GM19193 (cell line): ENCODE results near the gene TRIM66.
A peak's percentile ranks its signal among the peaks of the same experiment; 100 is the strongest.

Experiments used
- POLR2A ChIP-seq: IDR thresholded peaks from 4 replicates; pipeline ENCODE4 v1.6.1; 2011; ENCODE audit not compliant: insufficient read depth, insufficient read length; ENCODE audit errors: extremely low read depth

TRIM66 gene

GRCh38 chr11:8689726-8690255, 7.3 kb upstream of the TRIM66 start:
- no peak for TF ChIP-seq POLR2A

DNA sequence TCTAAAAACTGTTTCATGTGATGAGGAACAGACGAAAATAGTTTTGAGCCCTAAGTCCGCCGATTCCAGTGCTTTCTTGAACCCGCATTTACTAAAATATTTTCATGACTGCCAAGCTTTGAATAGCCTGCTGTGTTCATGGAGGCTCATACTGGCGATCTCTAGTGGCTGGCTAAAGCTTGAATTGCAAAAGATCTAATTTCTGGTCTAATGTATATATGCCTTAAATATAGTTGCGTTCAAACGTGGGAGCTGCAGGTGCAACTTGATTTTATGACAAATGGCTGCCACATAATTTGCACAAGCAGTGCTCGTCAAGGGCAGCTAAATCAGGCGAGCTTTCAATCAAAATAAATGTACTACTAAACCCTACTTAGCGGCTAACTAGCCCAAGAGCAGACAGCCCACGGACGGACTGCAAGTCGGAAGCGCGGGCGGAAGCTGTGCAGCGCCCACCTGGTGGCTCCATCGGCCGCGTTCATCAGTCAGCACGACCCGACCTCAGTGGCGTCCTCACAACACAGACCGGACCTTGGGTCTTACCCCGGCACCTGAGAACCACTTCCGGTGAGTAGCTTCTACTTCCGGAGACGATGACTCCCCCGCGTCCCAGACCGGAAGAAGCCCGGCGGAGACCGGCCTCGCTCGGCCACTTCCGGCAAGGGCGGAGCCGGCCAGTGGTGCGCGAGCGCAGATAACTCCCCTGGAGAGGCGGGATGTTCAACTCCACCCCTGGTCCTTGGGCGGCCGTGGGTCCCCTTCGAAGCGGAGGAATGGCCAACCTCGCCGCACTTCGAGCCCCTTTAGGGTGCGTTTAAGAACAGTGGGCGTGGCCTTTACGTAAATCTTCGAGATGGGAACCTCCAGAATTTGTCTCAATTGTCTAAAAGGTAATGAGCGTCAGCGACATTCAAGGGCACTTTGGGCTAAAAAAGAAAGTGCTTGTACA, 6.2 kb upstream of the TRIM66 start:
- peak; percentile 97 for TF ChIP-seq POLR2A

DNA sequence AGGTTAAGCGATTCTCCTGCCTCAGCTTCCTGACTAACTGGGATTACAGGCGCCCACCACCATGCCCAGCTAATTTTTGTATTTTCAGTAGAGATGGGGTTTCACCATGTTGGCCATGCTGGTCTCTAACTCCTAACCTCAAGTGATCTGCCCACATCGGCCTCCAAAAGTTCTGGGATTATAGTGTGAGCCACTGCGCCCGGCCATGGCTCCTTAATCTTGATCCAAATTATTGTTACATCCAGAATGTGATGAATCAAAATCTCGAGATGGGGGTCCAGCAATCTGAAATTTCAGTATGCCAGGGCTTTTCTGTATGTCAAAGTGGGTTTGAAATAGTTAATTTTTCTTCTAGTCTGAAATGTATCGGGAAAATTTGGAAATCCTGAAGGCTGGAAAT, 3.9 kb upstream of the TRIM66 start:
- no peak for TF ChIP-seq POLR2A

DNA sequence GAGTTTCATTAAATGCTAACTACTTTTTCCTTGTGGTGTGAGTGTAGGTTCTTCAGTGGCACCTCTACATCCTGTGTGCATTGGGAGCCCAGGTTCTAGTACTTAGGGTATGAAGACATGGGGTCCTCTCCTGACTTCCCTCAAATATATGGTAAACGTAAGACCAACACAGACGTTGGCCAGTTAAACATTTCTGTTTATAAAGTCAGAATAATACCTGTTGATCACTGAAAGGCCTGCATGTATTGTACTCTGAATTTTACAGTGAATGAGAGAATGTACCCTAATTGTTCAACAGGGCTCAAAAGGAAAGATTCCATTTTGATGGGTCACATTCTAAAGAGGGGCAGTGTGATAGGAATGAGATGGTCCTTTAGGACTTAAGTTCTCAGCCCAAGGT, 3.4 kb upstream of the TRIM66 start:
- no peak for TF ChIP-seq POLR2A

GRCh38 chr11:8685306-8685705, 2.8 kb upstream of the TRIM66 start:
- no peak for TF ChIP-seq POLR2A

GRCh38 chr11:8684600-8685290, 2.3 kb upstream of the TRIM66 start:
- no peak for TF ChIP-seq POLR2A

GRCh38 chr11:8683115-8683807, 796 bp upstream of the TRIM66 start:
- no peak for TF ChIP-seq POLR2A

GRCh38 chr11:8681837-8682302, 595 bp downstream of the TRIM66 start:
- no peak for TF ChIP-seq POLR2A

DNA sequence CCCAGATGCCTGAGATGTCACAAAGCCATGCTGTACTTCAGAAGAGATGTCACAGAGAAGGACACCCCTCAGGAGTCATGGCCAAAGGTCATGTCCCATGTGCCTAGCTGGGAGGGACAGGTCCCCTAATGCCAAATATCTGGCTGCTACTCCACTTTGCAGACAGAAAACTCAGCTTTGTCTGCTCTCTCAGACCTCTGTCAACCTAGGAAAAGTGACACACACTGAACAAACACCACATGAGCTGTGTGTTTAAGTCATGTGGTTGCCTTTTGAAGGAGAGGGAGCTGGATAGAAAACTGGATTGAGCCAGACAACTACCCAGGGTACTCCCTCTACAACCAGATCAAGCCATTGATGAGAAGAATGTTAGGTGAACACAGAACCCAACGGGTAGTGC, 3.5 kb downstream of the TRIM66 start:
- no peak for TF ChIP-seq POLR2A

DNA sequence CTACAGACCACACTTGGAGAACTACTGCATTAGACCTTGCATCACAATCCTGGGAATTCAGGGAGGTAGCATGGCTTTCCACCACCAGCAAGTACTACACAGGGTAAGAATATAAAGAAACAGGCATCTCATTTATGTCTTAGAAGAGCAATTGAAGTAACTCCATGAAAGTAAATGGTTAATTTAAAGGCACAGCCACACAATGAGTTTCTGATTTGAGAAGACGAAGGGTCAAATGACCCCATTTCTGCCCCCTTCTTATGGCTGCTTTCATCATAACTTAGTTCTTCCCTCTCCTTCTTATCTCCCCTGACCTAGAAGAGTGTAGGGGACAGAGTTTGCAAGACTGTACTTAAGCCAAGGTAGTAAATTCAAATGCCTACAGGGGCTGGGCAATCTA, 6.0 kb downstream of the TRIM66 start:
- TF ChIP-seq POLR2A = no peak

DNA sequence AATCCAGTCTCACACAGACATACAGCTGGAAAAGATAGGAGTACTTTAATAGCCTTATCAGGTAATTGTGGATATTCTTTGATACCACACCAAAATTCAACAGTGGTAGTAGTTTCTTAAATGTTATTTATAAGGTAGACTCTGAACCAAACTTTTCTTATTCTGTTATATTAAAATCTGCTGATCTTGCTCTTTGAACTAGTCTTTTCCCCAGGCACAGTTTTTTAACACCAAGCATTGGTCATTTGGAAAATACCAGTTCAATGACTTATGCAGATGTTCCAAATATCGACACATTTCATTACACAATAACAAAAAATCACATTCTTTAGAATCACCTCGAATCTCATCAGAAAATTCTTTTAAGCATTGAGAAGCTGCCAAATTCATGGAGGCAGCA, 7.6 kb downstream of the TRIM66 start:
- no peak for TF ChIP-seq POLR2A

GRCh38 chr11:8672346-8672745, 10.1 kb downstream of the TRIM66 start:
- no peak for TF ChIP-seq POLR2A

- TF ChIP-seq POLR2A = no peak
Observed at GRCh38 chr11:8671651-8672062, 10.8 kb downstream of the TRIM66 start.

DNA sequence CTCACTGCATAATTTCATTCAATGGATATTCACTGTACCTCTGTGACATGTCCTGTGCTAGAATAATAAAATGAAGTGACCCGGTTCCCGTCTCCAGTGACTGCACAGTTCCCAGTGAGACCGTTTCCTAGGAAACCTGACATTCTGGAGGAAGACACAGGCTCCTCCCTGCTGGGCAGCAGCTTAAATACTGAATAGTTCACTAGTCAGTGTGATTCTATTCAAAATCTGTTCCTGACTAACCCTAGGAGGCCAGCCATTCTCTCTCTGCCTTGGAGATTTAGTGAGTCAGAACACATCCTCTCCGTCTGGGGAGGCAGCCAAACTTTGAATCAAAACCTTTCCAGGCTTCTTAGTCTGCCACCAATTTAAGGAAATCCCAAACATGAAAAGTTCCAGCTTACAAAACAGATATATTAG, 11.3 kb downstream of the TRIM66 start:
- TF ChIP-seq POLR2A = no peak

DNA sequence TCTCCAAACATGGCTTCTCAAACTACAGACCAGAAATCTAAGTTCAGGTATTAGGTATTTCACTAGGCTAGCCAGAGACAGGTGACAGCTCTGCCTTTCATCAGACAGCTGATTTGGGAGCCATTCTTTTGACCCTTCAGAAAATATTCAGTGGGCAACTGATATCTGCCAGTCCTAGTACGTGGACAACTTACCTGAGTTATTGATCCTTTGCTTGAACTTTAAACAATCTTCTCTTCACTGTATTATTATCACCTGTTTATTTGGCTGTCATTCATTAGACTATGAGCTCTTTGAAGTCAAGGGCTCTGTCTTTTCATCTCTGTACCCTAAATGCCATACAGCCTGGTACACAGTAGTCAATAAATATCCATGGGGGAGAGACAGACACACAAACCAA, 17.2 kb downstream of the TRIM66 start:
- no peak for TF ChIP-seq POLR2A

GRCh38 chr11:8661001-8661795, 21.3 kb downstream of the TRIM66 start:
- TF ChIP-seq POLR2A = no peak
